Immature natural killer cell (primary cell): Measurements from ENCODE around the gene CAT. TPM values are rescaled to one million over a fixed set of nuclear protein-coding genes. Genes with fewer than 3 reads are reported as not detected.

Experiments
- DNase-seq, 3 donors: peaks; one replicate each; pipeline ENCODE4 v3.0.0; 2022; ENCODE audit warnings: mixed read lengths in 1 of 3
- H3K27ac Mint-ChIP-seq, 6 donors: one replicate each; pipeline ENCODE4 v1.8.0; 2020; ENCODE audit warnings: mixed read lengths in 6 of 6, mild to moderate bottlenecking in 5 of 6, inconsistent platforms in 4 of 6, moderate library complexity in 3 of 6
- H3K27me3 Mint-ChIP-seq, 3 donors: one replicate each; pipeline ENCODE4 v1.8.0; 2020 to 2021; ENCODE audit warnings: low read depth in 3 of 3, mild to moderate bottlenecking in 3 of 3, mixed read lengths in 3 of 3, moderate library complexity in 3 of 3, inconsistent platforms in 1 of 3
- H3K36me3 Mint-ChIP-seq, 3 donors: one replicate each; pipeline ENCODE4 v1.8.0; 2020; ENCODE audit warnings: mixed read lengths in 3 of 3, inconsistent platforms in 2 of 3, mild to moderate bottlenecking in 2 of 3
- H3K4me1 Mint-ChIP-seq, 2 donors: one replicate each; pipeline ENCODE4 v1.8.0; 2020; ENCODE audit warnings: inconsistent platforms in 2 of 2, mild to moderate bottlenecking in 2 of 2, mixed read lengths in 2 of 2, moderate library complexity in 1 of 2
- H3K4me3 Mint-ChIP-seq, 5 donors: one replicate each; pipeline ENCODE4 v1.8.0; 2020; ENCODE audit warnings: mild to moderate bottlenecking in 5 of 5, mixed read lengths in 5 of 5, inconsistent platforms in 3 of 5, moderate library complexity in 3 of 5
- H3K9me3 Mint-ChIP-seq, 6 donors: one replicate each; pipeline ENCODE4 v1.8.0; 2020; ENCODE audit warnings: mild to moderate bottlenecking in 6 of 6, mixed read lengths in 6 of 6, inconsistent platforms in 4 of 6, moderate library complexity in 3 of 6
- polyA plus RNA-seq, 3 donors: library from polyadenylated mRNA; unstranded; fragments of 300-500 nt; fragmentation: Illumina TruSeq; gene quantifications; one replicate each; pipeline ENCODE4 v1.2.3, GENCODE V29; 2021

Gene CAT
- 100 to 1,000 TPM in 2 of 3 donors, 10 to 100 TPM in 1; 97.5 to 192 (median 153) TPM for polyA plus RNA-seq

DNA sequence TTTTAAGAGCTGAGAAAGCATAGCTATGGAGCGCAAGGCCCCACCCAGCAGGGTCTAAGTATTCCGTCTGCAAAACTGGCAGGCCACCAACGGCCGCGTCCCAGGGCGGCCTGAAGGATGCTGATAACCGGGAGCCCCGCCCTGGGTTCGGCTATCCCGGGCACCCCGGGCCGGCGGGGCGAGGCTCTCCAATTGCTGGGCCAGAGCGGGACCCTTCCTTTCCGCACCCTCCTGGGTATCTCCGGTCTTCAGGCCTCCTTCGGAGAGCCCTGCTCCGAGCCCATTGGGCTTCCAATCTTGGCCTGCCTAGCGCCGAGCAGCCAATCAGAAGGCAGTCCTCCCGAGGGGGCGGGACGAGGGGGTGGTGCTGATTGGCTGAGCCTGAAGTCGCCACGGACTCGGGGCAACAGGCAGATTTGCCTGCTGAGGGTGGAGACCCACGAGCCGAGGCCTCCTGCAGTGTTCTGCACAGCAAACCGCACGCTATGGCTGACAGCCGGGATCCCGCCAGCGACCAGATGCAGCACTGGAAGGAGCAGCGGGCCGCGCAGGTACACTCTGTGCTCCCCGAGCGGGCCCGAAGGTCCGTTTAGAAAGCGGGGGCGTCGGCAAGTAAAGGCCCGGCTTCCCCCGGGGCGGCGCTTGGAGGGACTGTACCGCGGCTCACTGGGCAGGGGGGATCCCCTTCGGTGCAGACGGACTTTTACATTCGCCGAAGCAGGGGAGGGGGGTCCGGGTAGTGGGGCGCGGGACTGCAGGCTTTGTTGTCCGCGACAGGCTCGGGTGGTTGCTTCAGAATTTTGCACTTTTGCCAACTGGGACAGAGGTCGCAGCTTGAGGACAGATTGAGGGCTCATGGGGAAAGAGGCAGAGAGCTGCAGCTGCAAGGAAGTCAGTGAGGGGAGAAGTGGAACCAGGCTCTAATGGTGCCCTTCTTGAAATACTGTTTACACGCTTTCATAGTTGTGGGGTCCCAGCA is at the start of gene CAT:
CAT (plus strand) TSS at position 406 of the 979 bp plus-strand sequence; CDS start at position 486, 80 bp downstream.
- H3K4me1 Mint-ChIP-seq: peaks cover 30 to 45% of the 10 kb centered on the region in 2 donors

DNA sequence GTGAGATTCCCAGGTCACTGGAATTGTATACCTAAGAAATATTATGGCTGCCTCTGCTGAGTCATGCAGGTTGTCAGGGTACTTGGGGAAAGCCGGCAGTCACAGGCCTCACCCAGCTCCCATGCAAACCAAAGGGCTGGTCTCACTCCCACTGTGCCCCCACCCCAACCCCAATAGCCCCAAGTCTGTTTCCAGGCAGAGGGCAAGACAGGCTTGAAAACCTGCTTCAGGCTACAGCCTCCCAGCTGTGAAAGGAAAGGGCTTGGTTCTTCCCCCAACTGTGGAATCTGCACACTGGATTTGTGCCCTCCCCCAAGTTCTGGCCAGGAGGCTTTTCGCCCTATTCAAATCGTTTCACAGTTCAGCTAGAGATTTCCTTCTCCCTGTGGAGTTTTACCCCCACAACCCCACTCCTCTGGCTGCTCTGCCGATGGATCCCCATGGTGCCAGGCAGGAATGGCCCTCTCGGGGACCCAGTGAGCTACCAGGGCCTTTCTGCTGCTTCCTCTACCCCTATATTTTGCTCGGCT is 43.9 kb upstream of the CAT start:
- DNase-seq: no peak
- H3K4me1 Mint-ChIP-seq: no peaks in the 10 kb centered on the region
- H3K4me3 Mint-ChIP-seq: no peak overlapping the region
- H3K9me3 Mint-ChIP-seq: peaks cover 1 to 21% (median 9%) of the 10 kb centered on the region in 6 donors
- H3K27ac Mint-ChIP-seq: no peak overlapping the region
- H3K27me3 Mint-ChIP-seq: peaks cover 1 to 14% (median 11%) of the 10 kb centered on the region in 3 donors
- peaks cover 3 to 11% (median 5%) of the 10 kb centered on the region in 3 donors for H3K36me3 Mint-ChIP-seq

More for the DNA sequence above, at the start of gene CAT:
- H3K27ac Mint-ChIP-seq: peak within 1 kb of the TSS; percentile 85 to 94 (median 90)
- peaks cover 0 to 9% (median 0%) of the 10 kb centered on the region in 3 donors for H3K36me3 Mint-ChIP-seq
- peaks cover 4 to 5% (median 4%) of the 10 kb centered on the region in 3 donors for H3K27me3 Mint-ChIP-seq
- no peaks in the 10 kb centered on the region for H3K9me3 Mint-ChIP-seq
- DNase-seq: peak; percentile 96
- peak within 1 kb of the TSS; percentile 90 to 99 (median 96) for H3K4me3 Mint-ChIP-seq

DNA sequence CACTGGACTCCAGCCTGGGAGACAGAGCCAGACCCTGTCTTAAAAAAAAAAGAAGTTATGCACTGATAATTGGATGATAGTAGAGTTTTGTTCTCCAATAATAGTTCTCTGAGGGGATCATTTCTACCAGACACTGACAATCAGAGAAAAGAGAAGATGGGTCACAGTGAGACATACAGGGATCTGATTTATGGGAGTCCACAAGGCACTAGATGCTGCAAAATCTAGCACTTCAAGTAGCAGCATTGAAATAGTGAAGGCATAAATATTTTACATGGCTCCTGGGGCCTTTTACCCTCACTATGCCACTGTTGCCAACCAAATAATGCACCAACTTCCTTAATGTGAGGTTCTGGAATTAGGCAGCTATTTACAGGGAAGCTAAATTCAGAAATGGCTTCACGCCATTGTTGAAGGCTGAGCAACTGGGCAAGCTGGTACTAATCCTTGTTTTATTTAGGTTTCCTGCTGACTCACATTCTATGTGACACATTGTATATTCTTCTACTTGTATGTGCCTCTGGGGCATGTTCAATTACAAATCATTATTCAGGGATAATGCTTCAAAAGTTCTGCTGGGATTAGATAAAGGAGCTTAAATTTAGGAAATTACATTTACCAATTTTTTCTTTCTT is 42.7 kb upstream of the CAT start:
- H3K36me3 Mint-ChIP-seq: peaks cover 3 to 11% (median 5%) of the 10 kb centered on the region in 3 donors
- H3K27ac Mint-ChIP-seq: no peak overlapping the region
- peaks cover 1 to 21% (median 9%) of the 10 kb centered on the region in 6 donors for H3K9me3 Mint-ChIP-seq
- no peaks in the 10 kb centered on the region for H3K4me1 Mint-ChIP-seq
- no peak for DNase-seq
- no peak overlapping the region for H3K4me3 Mint-ChIP-seq
- H3K27me3 Mint-ChIP-seq: peaks cover 0 to 6% (median 5%) of the 10 kb centered on the region in 3 donors

GRCh38 chr11:34397120-34397519 is 41.6 kb upstream of the CAT start:
- DNase-seq: no peak
- peaks cover 1 to 21% (median 9%) of the 10 kb centered on the region in 6 donors for H3K9me3 Mint-ChIP-seq
- H3K36me3 Mint-ChIP-seq: peaks cover 3 to 11% (median 5%) of the 10 kb centered on the region in 3 donors
- no peak overlapping the region for H3K4me3 Mint-ChIP-seq
- H3K27ac Mint-ChIP-seq: no peak overlapping the region
- peaks cover 0 to 6% (median 5%) of the 10 kb centered on the region in 3 donors for H3K27me3 Mint-ChIP-seq
- no peaks in the 10 kb centered on the region for H3K4me1 Mint-ChIP-seq

GRCh38 chr11:34397811-34398210 is 40.9 kb upstream of the CAT start:
- Mint-ChIP-seq H3K9me3 (peaks cover 1 to 18% (median 9%) of the 10 kb centered on the region in 6 donors), H3K27me3 (peaks cover 0 to 6% (median 5%) of the 10 kb centered on the region in 3 donors), H3K4me1 (no peaks in the 10 kb centered on the region), H3K27ac (no peak overlapping the region), H3K4me3 (no peak overlapping the region), H3K36me3 (peaks cover 3 to 11% (median 5%) of the 10 kb centered on the region in 3 donors)
- no peak for DNase-seq

DNA sequence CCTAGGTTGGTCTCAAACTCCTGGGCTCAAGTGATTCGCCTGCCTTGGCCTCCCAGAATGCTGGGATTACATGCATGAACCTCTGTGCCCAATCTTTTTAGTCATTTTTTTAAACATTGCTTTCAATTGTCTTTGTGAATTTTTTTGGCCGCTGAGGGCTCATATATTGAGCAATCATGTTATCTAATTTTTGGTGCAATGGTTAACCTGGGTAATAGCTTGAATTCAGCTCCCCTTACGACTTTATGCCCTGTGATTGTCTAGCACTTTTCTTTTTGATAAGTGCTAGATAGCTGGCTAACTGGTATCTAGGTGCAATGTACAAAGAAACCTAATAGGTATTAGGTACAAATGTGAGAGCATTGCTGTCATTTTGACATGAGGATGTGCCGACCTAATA is 35.3 kb upstream of the CAT start:
- no peak for DNase-seq
- Mint-ChIP-seq H3K4me1 (no peaks in the 10 kb centered on the region), H3K9me3 (no peaks in the 10 kb centered on the region), H3K4me3 (no peak overlapping the region), H3K27ac (no peak overlapping the region), H3K36me3 (no peaks in the 10 kb centered on the region), H3K27me3 (peaks cover 0 to 11% (median 2%) of the 10 kb centered on the region in 3 donors)

DNA sequence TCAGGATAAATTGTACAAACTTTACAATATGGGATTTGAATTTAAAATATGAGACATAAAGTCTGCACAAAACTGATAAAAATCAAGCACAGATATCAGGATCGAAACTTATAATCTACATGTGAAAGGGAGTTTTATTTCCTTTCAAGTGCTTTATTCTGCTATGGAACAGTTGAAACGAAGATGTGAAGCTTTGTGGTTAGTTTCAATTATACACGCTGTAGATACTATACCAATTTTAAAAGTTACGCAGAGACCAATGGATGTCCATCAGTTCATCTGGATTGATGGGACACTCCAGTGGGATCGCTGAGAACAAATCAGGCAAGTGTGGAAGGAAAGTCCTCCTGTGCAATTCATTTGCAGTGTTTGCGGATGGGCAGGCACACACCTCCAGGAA is 34.5 kb upstream of the CAT start:
- Mint-ChIP-seq H3K4me3 (no peak overlapping the region), H3K4me1 (no peaks in the 10 kb centered on the region), H3K27me3 (peaks cover 0 to 11% (median 2%) of the 10 kb centered on the region in 3 donors)

GRCh38 chr11:34405079-34405858 is 33.5 kb upstream of the CAT start:
- Mint-ChIP-seq H3K4me1 (no peaks in the 10 kb centered on the region), H3K4me3 (no peak overlapping the region), H3K27ac (no peak overlapping the region), H3K27me3 (peaks cover 0 to 11% (median 2%) of the 10 kb centered on the region in 3 donors), H3K36me3 (no peaks in the 10 kb centered on the region), H3K9me3 (no peaks in the 10 kb centered on the region)
- DNase-seq: no peak

More for the DNA sequence above, 34.5 kb upstream of the CAT start:
- Mint-ChIP-seq H3K27ac (no peak overlapping the region), H3K9me3 (no peaks in the 10 kb centered on the region), H3K36me3 (no peaks in the 10 kb centered on the region)
- no peak for DNase-seq

DNA sequence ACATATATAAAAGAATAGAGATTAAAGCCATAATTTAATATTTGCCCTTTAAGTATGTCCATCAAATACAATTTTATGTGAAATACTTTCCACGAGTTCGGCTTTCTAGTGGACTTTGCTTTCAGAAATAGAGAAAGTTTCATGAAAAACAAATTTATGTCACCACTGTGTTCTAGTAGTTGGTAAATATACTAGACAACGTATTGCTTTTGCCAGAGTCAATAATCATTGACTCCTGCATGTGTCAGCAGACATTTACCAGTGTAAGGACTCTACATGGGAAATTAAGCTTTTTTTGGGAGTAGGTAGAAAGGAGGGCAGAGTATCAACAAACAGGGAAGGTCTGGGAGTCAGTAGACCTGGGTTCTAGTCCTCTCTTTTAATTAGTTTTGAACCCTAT is 32.3 kb upstream of the CAT start:
- H3K36me3 Mint-ChIP-seq: no peaks in the 10 kb centered on the region
- no peak overlapping the region for H3K4me3 Mint-ChIP-seq
- peaks cover 0 to 11% (median 2%) of the 10 kb centered on the region in 3 donors for H3K27me3 Mint-ChIP-seq
- no peaks in the 10 kb centered on the region for H3K9me3 Mint-ChIP-seq
- H3K4me1 Mint-ChIP-seq: no peaks in the 10 kb centered on the region
- H3K27ac Mint-ChIP-seq: no peak overlapping the region
- no peak for DNase-seq

DNA sequence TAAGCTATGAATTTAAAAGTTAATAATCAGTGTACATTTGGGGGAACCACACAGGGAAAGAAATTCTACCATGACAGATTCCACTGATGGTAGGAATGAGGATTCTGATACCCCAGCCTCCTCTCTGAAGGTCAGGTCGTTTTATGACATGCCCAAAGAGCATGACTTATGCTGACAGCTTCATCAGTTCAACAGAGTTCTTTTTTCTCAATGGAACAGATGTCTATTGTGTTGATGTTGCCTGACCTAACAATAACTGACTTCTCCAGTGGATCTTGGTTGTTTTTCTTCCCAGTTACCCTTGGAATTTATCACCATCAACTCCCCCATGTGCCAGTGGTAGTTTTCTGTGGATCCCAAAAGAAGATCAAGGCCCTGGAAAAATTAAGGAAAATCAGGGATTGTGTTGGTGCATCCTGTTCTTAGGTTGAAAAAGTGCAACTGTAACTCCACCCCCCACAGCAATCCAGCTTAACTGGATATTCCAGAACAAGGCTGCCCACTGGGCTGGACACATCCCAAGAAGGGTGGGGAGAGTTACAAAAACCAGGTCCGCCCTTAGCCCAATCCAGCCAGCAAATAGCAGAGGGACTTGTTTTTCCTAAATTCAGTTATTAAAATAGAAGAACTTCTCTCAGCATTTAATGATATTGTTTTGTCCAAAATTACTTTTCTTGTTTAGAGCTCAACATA is 31.5 kb upstream of the CAT start:
- Mint-ChIP-seq H3K27me3 (peaks cover 0 to 11% (median 2%) of the 10 kb centered on the region in 3 donors), H3K9me3 (no peaks in the 10 kb centered on the region), H3K36me3 (no peaks in the 10 kb centered on the region), H3K4me1 (no peaks in the 10 kb centered on the region), H3K4me3 (no peak overlapping the region), H3K27ac (no peak overlapping the region)
- DNase-seq: no peak

DNA sequence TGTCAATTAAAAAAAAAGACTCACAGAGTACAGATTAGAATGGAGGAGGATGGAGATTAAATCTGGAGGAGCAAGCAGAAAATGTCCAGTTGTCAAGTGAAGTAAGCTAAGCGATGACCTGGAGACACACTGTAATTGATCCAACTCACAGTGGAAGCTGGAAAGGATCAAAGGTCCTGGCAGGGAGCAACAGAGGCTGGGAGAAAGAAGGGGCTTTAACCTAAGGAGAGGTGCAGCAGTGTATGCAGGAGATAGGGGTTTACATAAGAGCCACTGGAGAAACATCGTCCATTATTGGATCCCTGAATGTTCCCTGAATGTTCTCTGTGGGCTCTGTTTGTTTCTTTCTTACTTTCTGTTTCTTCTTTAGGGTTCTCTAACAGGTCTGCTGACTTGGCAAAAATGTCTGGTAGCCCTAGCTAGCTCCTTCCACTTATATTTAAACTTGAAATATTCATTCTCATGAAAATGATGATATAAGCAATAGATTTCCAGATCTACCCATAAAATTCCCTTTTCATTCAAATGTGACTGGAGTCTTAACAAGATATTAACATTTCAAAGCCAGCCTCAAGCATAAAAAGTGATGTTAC is 30.1 kb upstream of the CAT start:
- H3K4me1 Mint-ChIP-seq: no peaks in the 10 kb centered on the region
- H3K36me3 Mint-ChIP-seq: no peaks in the 10 kb centered on the region
- peaks cover 3 to 11% (median 4%) of the 10 kb centered on the region in 3 donors for H3K27me3 Mint-ChIP-seq
- peaks cover 5 to 11% (median 11%) of the 10 kb centered on the region in 6 donors for H3K9me3 Mint-ChIP-seq
- H3K27ac Mint-ChIP-seq: no peak overlapping the region
- no peak for DNase-seq
- no peak overlapping the region for H3K4me3 Mint-ChIP-seq

DNA sequence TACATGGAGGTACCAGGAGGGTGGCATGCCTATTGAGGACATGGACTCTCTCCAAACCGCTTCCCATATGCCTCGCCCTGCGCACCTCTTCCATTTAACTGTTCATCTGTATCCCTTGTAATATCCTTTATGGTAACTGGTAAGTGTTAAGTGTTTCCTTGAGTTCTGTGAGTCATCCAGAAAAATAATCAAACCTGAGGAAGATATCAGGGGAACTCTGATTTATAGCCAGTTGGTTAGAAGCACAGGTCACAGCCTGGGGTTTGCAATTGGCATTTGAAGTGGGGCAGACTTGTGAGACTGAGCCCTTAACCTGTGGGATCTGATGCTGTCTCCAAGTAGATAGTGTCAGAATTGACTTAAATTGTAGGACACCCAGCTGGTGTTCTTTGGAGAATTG is 27.6 kb upstream of the CAT start:
- H3K9me3 Mint-ChIP-seq: peaks cover 9 to 25% (median 13%) of the 10 kb centered on the region in 6 donors
- H3K36me3 Mint-ChIP-seq: peaks cover 0 to 3% (median 0%) of the 10 kb centered on the region in 3 donors
- H3K27me3 Mint-ChIP-seq: peaks cover 3 to 7% (median 3%) of the 10 kb centered on the region in 3 donors
- H3K4me3 Mint-ChIP-seq: no peak overlapping the region
- no peak for DNase-seq
- H3K27ac Mint-ChIP-seq: no peak overlapping the region
- H3K4me1 Mint-ChIP-seq: no peaks in the 10 kb centered on the region
